GM12864 (cell line): ENCODE measurements around the gene KCNT1.
A peak's percentile ranks its signal among the peaks of the same experiment; 100 is the strongest.

Experiments used
- DNase-seq: peaks from one replicate; pipeline ENCODE4 v3.0.0-alpha.2; 2011; ENCODE audit warnings: low read depth
- H3K4me3 ChIP-seq: 2 replicates; pipeline ENCODE4 v1.5.1; 2011; ENCODE audit warnings: mild to moderate bottlenecking, low read depth, low read length, control low read depth
- CTCF ChIP-seq: IDR thresholded peaks from 2 replicates; pipeline ENCODE4 v1.5.1; 2011; ENCODE audit warnings: low read depth, mild to moderate bottlenecking, moderate library complexity, low read length, control low read depth, inconsistent platforms; ENCODE audit errors: missing control alignments

The KCNT1 gene

GRCh38 chr9:135795391-135795790 is 93.4 kb downstream of the KCNT1 start:
- H3K4me3 ChIP-seq: no peak overlapping the region
- no peak for DNase-seq
- no peak for TF ChIP-seq CTCF

DNA sequence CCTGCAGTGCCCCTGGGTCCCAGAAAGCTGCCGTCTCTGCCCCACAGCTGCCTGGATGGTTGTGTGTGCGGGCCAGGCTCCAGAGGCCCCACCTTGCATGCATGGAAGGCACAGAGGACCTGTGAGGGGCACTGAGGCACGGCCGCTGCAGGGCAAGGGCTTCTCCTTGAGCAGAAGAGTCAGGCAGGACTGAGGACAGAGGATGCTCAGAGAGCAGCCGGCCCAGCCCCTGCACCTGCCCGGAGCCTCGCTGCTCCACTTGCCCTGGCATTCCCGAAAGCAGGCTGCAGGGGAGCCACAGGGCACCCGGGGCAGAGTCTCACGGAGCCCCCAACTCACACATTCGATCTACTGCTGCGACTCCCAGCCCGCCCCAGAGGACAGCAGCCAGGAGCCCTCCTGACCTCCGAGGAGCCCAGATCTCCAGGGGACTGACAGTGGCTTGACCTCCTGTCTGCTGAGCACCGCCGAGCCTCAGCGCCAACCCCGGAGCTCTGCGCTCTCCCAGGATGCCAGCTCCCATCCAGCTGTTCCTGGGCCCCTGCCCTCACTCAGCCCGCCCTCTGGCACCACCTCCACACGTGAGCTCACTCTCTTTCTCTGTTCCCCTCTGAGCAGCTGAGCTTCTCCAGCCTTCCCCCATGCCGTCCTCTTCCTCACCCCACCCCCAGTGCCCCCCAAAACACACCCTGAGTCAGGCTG is 95.0 kb downstream of the KCNT1 start:
- H3K4me3 ChIP-seq: no peak overlapping the region
- no peak for DNase-seq
- TF ChIP-seq CTCF: no peak

DNA sequence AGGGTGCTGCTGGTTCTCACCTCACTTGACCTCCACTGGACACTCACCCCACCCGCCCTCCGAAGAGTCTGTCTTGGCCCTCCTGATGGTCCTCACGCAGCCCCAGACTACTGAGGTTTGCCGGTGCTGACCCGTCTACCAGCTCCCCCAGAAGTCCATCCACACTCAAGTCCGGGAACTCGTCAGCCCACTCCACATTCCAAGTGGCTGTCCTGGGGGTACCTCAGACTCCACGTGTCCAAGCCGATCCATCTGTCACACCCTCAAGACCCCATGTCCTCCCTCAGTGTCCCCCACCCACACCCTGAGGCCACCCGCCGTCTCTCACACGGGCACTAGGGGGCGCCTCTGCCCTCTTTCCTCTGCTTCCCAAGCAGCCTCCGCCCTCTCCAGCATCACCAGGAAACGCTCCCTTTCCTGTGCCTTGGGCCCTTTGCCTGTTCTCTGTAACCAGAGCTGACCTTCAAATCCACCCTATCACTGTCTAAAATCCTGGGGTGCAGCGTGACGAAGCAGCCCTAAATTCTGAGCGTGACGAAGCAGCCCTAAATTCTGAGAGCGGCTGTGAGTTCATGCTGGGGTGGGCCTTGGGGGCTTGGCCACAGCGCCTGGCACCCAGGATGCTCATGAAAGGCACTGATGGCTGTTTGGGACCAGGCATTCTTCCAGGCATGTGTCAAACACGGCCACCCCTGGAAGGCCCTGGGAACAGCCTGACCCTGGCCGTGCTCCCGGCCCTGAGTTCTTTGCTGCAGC is 95.7 kb downstream of the KCNT1 start:
- DNase-seq: no peak
- H3K4me3 ChIP-seq: no peak overlapping the region
- TF ChIP-seq CTCF: peak; percentile 80

DNA sequence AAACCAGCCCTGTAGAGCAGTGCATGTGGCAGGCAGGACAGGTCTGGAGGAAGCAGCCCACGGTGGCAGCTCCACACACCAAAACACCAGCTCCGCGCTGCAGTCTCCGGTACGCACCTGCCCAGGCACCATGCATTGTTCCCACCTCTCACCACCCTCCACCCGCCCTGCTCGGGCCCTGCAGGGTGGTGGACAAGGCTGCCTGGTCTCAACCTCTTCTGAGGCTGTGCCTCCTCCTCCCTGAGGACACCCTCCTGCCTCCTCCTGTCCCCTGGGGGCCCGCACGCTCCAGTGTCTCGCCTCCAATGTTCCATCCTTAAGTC is 96.2 kb downstream of the KCNT1 start:
- TF ChIP-seq CTCF: no peak
- H3K4me3 ChIP-seq: no peak overlapping the region
- DNase-seq: no peak

GRCh38 chr9:135799261-135799660 is 97.3 kb downstream of the KCNT1 start:
- no peak for DNase-seq
- no peak for TF ChIP-seq CTCF
- H3K4me3 ChIP-seq: no peak overlapping the region

DNA sequence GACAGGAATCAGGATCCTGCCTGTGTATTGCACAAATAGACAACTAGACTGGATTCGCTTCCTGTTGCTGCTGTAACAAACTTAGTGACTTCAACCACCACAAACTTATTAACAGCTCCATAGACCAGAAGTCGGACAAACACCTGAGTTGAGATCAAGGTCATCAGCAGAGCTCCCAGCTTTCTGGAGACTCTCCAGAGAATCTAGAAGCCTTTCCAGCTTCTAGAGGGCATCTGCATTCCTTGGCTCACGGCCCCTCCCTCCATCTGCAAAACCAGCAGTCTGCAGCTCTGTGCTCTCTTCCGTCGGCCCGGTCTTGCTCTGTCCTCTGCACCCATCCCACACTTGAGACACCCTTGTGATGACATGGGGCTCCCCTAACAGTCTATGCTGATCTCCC is 99.1 kb downstream of the KCNT1 start:
- no peak overlapping the region for H3K4me3 ChIP-seq
- TF ChIP-seq CTCF: no peak
- no peak for DNase-seq
